ENCODE measurements around the gene FUT1.
"Not testable (repeated sequence)": the region's sequence is repeated elsewhere in the genome, so short reads cannot be mapped to it uniquely, and the experiment has no call there.

The FUT1 gene

GRCh38 chr19:48768994-48769713 is 16.7 kb upstream of the FUT1 start:
- no peak for DNase-seq (ENCODE audit: low read depth)

- not testable (repeated sequence) for DNase-seq (ENCODE audit: low read depth)
These were observed 15.8 kb upstream of the FUT1 start for GRCh38 chr19:48768171-48768753.

GRCh38 chr19:48765816-48766215 is 13.4 kb upstream of the FUT1 start:
- not testable (repeated sequence) for DNase-seq (ENCODE audit: low read depth)

GRCh38 chr19:48760504-48761205 is 8.2 kb upstream of the FUT1 start:
- no peak for DNase-seq (ENCODE audit: low read depth)

- DNase-seq (ENCODE audit: low read depth): no peak
These were observed 5.3 kb upstream of the FUT1 start for GRCh38 chr19:48757741-48758144.

GRCh38 chr19:48757089-48757675 is 4.7 kb upstream of the FUT1 start:
- DNase-seq (ENCODE audit: low read depth): no peak

GRCh38 chr19:48756686-48757085 is 4.2 kb upstream of the FUT1 start:
- DNase-seq (ENCODE audit: low read depth): no peak

GRCh38 chr19:48756212-48756611 is 3.8 kb upstream of the FUT1 start:
- DNase-seq (ENCODE audit: low read depth): no peak

- no peak for DNase-seq (ENCODE audit: low read depth)
These were observed 3.3 kb upstream of the FUT1 start for GRCh38 chr19:48755787-48756186.

- no peak for DNase-seq (ENCODE audit: low read depth)
These were observed 2.7 kb upstream of the FUT1 start, which contains the start of gene FGF21 for GRCh38 chr19:48755084-48755641. TSS of gene FGF21 (plus strand) at chr19:48755524. CDS start at chr19:48756237, 713 bp downstream.

GRCh38 chr19:48751845-48752495 is 471 bp downstream of the FUT1 start:
- no peak for DNase-seq (ENCODE audit: low read depth)

- DNase-seq (ENCODE audit: low read depth): no peak
These were observed 1.5 kb downstream of the FUT1 start for GRCh38 chr19:48750771-48751504.

GRCh38 chr19:48750351-48750750 is 2.1 kb downstream of the FUT1 start:
- no peak for DNase-seq (ENCODE audit: low read depth)

- DNase-seq (ENCODE audit: low read depth): no peak
These were observed 2.8 kb downstream of the FUT1 start for GRCh38 chr19:48749571-48750198.

- DNase-seq (ENCODE audit: low read depth): peak; percentile 45
These were observed 5.5 kb downstream of the FUT1 start, which contains the start of gene IZUMO1 for GRCh38 chr19:48746738-48747575. TSS of gene IZUMO1 (minus strand) at chr19:48746909. CDS start at chr19:48745859, 1,050 bp downstream.

- DNase-seq (ENCODE audit: low read depth): no peak
These were observed 6.3 kb downstream of the FUT1 start for GRCh38 chr19:48746110-48746509.

- no peak for DNase-seq (ENCODE audit: low read depth)
These were observed 7.0 kb downstream of the FUT1 start for GRCh38 chr19:48745208-48745995.

- DNase-seq (ENCODE audit: low read depth): no peak
These were observed 10.3 kb downstream of the FUT1 start for GRCh38 chr19:48742096-48742495.

Measured in activated T-cell treated with anti-CD3 and anti-CD28 coated beads for 48 hours (primary cell).